Colonic mucosa (tissue), 4 donors: ENCODE results near the gene MMP15. TPM values are rescaled to one million over a fixed set of nuclear protein-coding genes. Genes with fewer than 3 reads are reported as not detected.

Source experiments
- DNase-seq: peaks from one replicate; pipeline ENCODE4 v3.0.0-alpha.2; 2020
- H3K27ac ChIP-seq: fragments of 200-600 bp; one replicate; pipeline ENCODE4 v1.8.0; 2021
- H3K27me3 ChIP-seq: fragments of 200-600 bp; one replicate; pipeline ENCODE4 v1.8.0; 2021
- H3K36me3 ChIP-seq: fragments of 200-600 bp; one replicate; pipeline ENCODE4 v1.8.0; 2021
- H3K4me1 ChIP-seq: fragments of 200-600 bp; one replicate; pipeline ENCODE4 v1.8.0; 2021; ENCODE audit warnings: mild to moderate bottlenecking
- H3K4me3 ChIP-seq: fragments of 200-600 bp; one replicate; pipeline ENCODE4 v1.8.0; 2021
- H3K9ac ChIP-seq, 2 donors: one replicate each; pipeline ENCODE4 v1.7.0; 2013; ENCODE audit warnings: control low read depth in 2 of 2, low read depth in 2 of 2, low read length in 2 of 2
- H3K9me3 ChIP-seq: fragments of 200-600 bp; one replicate; pipeline ENCODE4 v1.8.0; 2021
- CTCF ChIP-seq: fragments of 200-600 bp; IDR thresholded peaks from one replicate; pipeline ENCODE4 v1.8.0; 2022; ENCODE audit warnings: antibody characterized with exemption, mild to moderate bottlenecking
- intact Hi-C: fragments of 100-400 bp; cut with DNase I; formaldehyde crosslinking; loops from one replicate; pipeline ENCODE4 v1.14.1; 2022
- total RNA-seq, 2 donors: library from RNA; stranded (reverse); fragmentation: NEBNext Ultra II Directional in 1 of 2; extraction: Animal tissue kit (Norgen Biotek cat#: 25700) in 1 of 2; gene quantifications; one replicate each; pipeline ENCODE4 v1.2.1, GENCODE V29; 2021
- donor health status: healthy.
- donor health status: DM: no; HTN: no; CAD: no.
- donor health status: DM: no; HTN: no; CAD: no.

MMP15 gene
- total RNA-seq, 2 donors from 2014 or later = 79.2 to 126 TPM

GRCh38 chr16:57987441-57988177 lies 37.9 kb upstream of the MMP15 start:
- Histone ChIP-seq H3K4me1 (peaks cover 6% of the 10 kb centered on the region), H3K36me3 (no peaks in the 10 kb centered on the region), H3K27ac (no peak overlapping the region), H3K27me3 (peaks cover 6% of the 10 kb centered on the region), H3K4me3 (no peak overlapping the region), H3K9me3 (no peaks in the 10 kb centered on the region), H3K9ac (no peak overlapping the region)
- no peak for DNase-seq
- no peak for TF ChIP-seq CTCF
- intact Hi-C loops = no loop called here

GRCh38 chr16:57988929-57989328 lies 36.6 kb upstream of the MMP15 start:
- Histone ChIP-seq H3K9me3 (no peaks in the 10 kb centered on the region), H3K4me3 (no peak overlapping the region), H3K27me3 (peaks cover 6% of the 10 kb centered on the region), H3K27ac (no peak overlapping the region), H3K9ac (no peak overlapping the region), H3K36me3 (no peaks in the 10 kb centered on the region), H3K4me1 (peaks cover 6% of the 10 kb centered on the region)
- no peak for DNase-seq
- intact Hi-C loops = no loop called here
- TF ChIP-seq CTCF = no peak

GRCh38 chr16:57991551-57992059 lies 33.9 kb upstream of the MMP15 start:
- no peak for TF ChIP-seq CTCF
- H3K36me3 ChIP-seq = no peaks in the 10 kb centered on the region
- H3K4me1 ChIP-seq = no peaks in the 10 kb centered on the region
- DNase-seq = no peak
- H3K27me3 ChIP-seq = no peaks in the 10 kb centered on the region
- H3K27ac ChIP-seq = no peak overlapping the region
- no peaks in the 10 kb centered on the region for H3K9me3 ChIP-seq
- H3K4me3 ChIP-seq = no peak overlapping the region
- no peak overlapping the region for H3K9ac ChIP-seq
- intact Hi-C loops = loop anchor here (10.0 kb wide), 1 partner anchor 237 kb away; no protein-coding TSS in a partner anchor

- no peak for TF ChIP-seq CTCF
- Histone ChIP-seq H3K4me3 (no peak overlapping the region), H3K9me3 (no peaks in the 10 kb centered on the region), H3K27me3 (no peaks in the 10 kb centered on the region), H3K9ac (no peak overlapping the region), H3K27ac (no peak overlapping the region), H3K36me3 (peaks cover under 1% of the 10 kb centered on the region), H3K4me1 (no peaks in the 10 kb centered on the region)
- intact Hi-C loops = loop anchor here (10.0 kb wide), 1 partner anchor 237 kb away; no protein-coding TSS in a partner anchor
- no peak for DNase-seq
Measured at GRCh38 chr16:57992084-57992483, 33.5 kb upstream of the MMP15 start.

- Histone ChIP-seq H3K27ac (no peak overlapping the region), H3K27me3 (no peaks in the 10 kb centered on the region), H3K9ac (no peak overlapping the region), H3K9me3 (no peaks in the 10 kb centered on the region), H3K4me1 (no peaks in the 10 kb centered on the region), H3K36me3 (peaks cover 8% of the 10 kb centered on the region), H3K4me3 (no peak overlapping the region)
- DNase-seq = no peak
- no peak for TF ChIP-seq CTCF
- intact Hi-C loops = loop anchor here (10.0 kb wide), 1 partner anchor 239 kb away; no protein-coding TSS in a partner anchor
Measured at GRCh38 chr16:57993438-57993837, 32.1 kb upstream of the MMP15 start.
